GM13976 (cell line): Measurements from ENCODE around the gene ACVR1B.

ENCODE experiments used
- DNase-seq: peaks from one replicate; pipeline ENCODE4 v3.0.0; 2012; ENCODE audit warnings: low spot score
- in situ Hi-C: fragments of 300-500 bp; cut with MboI; formaldehyde crosslinking; loops from one replicate; pipeline ENCODE4 v1.12.0; 2022; ENCODE audit warnings: low sequenced_read_pairs, mixed read lengths, inconsistent platforms; ENCODE audit not compliant: unreplicated experiment
- TF ChIP-seq, protein P1 (sequence below): IDR thresholded peaks from 2 replicates; pipeline ENCODE4 v1.5.1; 2012; ENCODE audit warnings: borderline replicate concordance, mild to moderate bottlenecking; ENCODE audit not compliant: insufficient read depth; ENCODE audit errors: extremely low read depth, missing control alignments, control extremely low read depth

ACVR1B gene

DNA sequence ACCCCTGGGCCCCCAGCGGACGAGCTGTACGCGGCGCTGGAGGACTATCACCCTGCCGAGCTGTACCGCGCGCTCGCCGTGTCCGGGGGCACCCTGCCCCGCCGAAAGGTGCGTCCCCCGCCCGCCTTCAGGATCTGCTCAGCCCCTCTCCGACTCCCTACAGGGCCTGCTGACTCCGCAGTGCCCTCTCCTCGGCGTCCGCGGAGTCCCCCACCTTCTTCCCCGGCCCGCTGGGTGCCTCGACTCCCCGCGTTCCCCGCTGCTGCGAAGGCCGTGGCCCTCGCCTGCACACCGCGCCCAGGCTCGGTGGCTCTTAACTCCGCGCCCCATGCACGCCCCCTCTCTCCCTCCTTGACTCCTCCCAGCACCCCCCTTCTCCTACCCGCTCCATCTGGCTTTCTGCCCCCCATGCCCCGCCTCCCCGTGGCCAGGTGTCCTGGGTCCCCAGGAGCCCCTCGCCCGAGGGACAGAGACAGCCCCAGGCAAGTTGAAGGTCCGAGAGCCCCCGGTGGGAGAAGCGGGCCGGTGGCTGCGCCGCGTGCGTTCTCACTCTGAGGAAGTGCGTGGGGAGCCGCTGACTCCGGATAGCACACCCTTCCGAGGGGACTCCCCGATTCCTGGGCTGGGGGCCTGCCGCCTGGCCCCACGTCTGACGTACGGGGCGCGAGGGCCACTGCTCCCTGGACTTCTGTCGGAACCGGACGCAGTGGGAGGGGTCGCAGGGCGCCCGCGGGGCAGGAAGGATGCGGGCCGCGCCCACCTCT is 55.8 kb downstream of the ACVR1B start:
- TF ChIP-seq, protein P1, sequence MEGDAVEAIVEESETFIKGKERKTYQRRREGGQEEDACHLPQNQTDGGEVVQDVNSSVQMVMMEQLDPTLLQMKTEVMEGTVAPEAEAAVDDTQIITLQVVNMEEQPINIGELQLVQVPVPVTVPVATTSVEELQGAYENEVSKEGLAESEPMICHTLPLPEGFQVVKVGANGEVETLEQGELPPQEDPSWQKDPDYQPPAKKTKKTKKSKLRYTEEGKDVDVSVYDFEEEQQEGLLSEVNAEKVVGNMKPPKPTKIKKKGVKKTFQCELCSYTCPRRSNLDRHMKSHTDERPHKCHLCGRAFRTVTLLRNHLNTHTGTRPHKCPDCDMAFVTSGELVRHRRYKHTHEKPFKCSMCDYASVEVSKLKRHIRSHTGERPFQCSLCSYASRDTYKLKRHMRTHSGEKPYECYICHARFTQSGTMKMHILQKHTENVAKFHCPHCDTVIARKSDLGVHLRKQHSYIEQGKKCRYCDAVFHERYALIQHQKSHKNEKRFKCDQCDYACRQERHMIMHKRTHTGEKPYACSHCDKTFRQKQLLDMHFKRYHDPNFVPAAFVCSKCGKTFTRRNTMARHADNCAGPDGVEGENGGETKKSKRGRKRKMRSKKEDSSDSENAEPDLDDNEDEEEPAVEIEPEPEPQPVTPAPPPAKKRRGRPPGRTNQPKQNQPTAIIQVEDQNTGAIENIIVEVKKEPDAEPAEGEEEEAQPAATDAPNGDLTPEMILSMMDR, result no peak
- in situ Hi-C loops, result no loop called here
- DNase-seq, result peak; percentile 72

DNA sequence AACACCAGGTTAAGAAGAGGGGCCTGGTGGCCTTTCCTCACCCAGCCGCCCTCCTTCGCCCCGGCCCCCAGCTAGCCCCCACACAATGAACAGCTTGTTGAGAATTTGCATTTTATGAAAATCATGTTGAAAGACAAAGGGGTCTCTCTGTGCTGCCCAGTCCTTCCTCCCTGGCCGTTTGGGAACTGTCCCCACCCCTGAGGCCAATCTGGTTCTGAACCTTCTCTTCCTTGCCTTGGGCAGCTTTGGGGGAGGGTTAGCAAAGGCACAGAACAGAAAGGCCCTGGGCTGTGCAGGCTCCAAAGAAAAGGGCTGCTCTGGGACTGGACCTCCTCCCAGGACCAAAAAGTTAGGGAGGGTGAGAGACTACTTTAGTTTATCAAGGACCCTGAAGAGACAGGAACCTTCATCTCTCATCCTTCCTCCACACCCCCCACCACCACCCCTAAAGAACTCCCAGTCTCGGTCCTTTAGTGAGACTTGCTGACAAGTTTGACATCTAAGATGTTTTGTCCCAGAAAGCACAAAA is 56.5 kb downstream of the ACVR1B start:
- TF ChIP-seq, protein P1, result no peak
- in situ Hi-C loops, result no loop called here
- DNase-seq, result no peak

DNA sequence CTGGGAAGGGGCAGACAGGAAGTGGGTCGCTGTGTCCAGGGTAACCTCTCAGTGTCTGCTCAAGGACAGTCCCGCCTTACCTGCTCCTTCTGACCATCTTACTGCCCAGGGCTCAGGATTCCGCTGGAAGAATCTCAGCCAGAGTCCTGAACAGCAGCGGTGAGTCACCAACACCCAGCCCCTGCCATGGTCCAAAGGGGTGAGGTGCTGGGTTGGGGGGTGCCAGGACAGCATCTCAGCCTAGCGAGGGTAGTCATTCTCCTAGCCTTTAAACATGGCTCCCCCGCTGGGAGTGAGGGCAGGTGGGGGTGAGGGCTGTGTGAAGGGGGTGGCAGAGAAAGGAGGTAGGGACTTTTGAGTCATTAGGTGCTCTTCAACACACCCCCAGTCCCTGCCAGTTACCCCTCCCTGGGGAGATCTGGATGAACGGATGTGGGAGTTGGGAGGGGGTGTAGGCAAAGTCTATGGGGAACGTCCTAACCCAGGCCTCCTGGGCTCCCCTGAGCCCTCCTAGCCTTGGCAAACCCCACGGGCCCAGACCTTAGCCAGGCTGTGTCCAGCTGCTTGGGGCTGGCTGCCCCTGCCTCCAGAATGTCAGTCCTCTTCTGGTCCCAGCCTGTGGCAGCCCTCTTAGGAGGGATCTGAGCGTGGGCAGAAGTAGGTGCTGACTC is 57.7 kb downstream of the ACVR1B start:
- no peak for DNase-seq
- TF ChIP-seq, protein P1, result no peak

DNA sequence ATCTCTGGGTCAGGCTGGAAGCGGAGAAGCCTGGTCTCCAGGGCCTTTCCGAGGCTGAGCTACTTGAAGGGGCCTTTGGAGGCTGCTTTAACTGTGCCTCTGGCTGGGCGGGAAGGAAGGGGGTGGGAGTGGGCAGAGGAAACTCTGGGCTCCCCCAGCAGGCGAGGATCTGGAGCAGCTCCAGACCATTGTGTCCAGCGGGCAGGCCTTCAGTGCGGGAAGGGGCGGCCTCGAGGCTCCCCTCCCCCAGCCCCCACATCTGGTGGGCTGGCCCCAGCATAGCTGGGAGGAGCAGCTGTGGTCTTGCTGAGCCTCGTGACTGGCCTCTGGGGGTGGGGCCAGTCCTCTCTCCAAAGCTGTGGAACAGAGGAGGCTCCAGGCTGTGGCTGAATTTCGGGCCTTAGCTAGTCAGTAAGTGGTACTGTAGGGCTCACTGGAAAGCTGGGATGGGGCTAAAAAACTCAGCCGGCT is 58.7 kb downstream of the ACVR1B start:
- no peak for DNase-seq
- TF ChIP-seq, protein P1, result no peak
- in situ Hi-C loops, result no loop called here

More for the DNA sequence above, 57.7 kb downstream of the ACVR1B start:
- in situ Hi-C loops, result no loop called here

DNA sequence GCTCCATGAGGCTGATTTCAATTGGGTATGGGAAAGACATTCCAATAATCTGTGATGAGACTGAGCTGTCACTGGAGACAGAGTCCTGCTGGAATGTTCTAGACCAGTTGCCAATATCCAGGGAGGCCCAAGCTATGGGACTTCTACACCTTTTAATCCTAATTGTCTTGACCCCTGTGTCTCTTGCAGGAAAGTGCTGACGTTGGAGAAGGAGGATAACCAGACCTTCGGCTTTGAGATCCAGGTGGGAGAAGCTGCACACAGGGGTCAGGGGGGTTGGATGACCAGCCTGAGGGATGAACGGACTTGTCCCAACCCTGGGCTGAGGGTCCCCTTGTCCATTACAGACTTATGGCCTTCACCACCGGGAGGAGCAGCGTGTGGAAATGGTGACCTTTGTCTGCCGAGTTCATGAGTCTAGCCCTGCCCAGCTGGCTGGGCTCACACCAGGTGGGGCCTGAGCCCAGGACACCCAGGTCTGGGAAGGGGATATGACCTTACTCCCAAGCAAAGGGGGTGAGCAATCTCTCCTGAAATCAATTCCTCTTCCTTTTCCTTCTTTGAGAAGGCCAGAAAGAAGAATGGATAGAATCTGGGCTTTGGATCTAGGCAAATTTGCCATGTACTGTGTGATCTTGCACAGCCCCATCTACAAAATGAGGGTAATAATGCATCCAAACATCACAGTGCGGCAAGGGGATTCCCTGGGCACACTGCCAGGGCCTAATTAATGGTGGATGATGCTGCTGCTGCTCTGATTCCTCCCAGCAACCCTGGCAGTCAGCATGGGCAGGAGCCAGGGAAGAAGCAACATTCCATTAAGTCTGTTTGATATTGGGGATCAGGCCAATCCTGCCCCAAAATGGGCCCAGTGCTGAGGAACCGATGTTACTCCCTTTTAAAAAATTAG is 59.4 kb downstream of the ACVR1B start:
- in situ Hi-C loops, result no loop called here
- no peak for DNase-seq
- TF ChIP-seq, protein P1, result no peak
